ENCODE results near the gene CIROP.

Gene CIROP

GRCh38 chr14:23080474-23080873 is 24.3 kb downstream of the CIROP start:
- peak overlapping the region; percentile 72 for H3K27ac Mint-ChIP-seq
- H3K9me3 Mint-ChIP-seq = no peaks in the 10 kb centered on the region
- H3K36me3 Mint-ChIP-seq = peaks cover 26 to 41% of the 10 kb centered on the region in 2 donors

DNA sequence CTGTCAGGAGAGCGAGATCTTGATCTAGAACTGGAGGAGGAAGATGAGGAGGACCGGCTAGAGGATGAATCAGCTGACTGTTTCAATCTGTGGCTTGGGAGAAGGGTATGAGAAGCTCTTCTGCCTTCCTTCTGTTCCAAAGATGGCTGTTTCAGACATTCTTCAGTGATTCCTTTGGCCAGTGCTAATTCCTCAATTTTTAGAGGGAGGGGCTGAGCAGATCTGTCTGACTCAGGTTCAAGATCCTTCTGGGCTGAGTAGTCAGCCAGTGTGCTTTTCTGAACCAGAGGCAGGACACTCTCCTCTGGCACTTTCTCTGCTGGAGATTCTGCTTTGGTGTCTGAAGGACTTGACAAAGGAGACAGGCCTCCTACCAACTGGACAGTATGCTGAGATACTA is 25.1 kb downstream of the CIROP start:
- Mint-ChIP-seq H3K4me1 (peaks cover 14 to 15% of the 10 kb centered on the region in 2 donors), H3K9me3 (no peaks in the 10 kb centered on the region), H3K27ac (peak overlapping the region; percentile 73), H3K27me3 (no peaks in the 10 kb centered on the region), H3K36me3 (peaks cover 24 to 40% of the 10 kb centered on the region in 2 donors), H3K4me3 (no peak overlapping the region)
- ATAC-seq (replicated peaks) (no peak), DNase-seq (no peak)

More at GRCh38 chr14:23080474-23080873, 24.3 kb downstream of the CIROP start:
- no peak for ATAC-seq (replicated peaks)
- no peak for DNase-seq
- Mint-ChIP-seq H3K4me3 (no peak overlapping the region), H3K27me3 (no peaks in the 10 kb centered on the region), H3K4me1 (peaks cover 12 to 16% of the 10 kb centered on the region in 2 donors)

DNA sequence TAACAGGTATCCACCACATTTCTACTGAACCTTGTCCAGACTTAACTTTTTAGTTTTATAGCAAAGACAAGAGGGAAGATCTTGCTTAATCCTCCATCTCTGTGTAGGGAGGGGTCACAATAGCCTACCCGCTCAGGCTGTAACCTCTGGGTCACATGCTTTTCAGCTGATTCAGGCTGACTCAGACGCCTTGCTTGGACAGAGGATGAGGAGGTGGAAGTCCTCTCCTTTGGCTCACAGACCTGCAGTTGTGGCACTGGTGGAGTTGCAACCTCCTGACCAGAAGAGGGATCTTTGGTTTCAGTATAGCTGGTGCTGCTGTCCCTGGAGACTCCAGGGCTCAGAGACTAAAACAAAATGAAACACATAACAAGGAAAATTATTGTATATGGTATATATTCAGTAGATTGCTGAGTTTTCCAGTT is 26.1 kb downstream of the CIROP start:
- Mint-ChIP-seq H3K9me3 (no peaks in the 10 kb centered on the region), H3K4me3 (no peak overlapping the region), H3K36me3 (peaks cover 24 to 42% of the 10 kb centered on the region in 2 donors), H3K27me3 (no peaks in the 10 kb centered on the region), H3K27ac (peak overlapping the region; percentile 80), H3K4me1 (peaks cover 14 to 15% of the 10 kb centered on the region in 2 donors)
- peak; percentile 78 to 88 for ATAC-seq (replicated peaks)
- DNase-seq = no peak

GRCh38 chr14:23077962-23078361 is 26.8 kb downstream of the CIROP start:
- Mint-ChIP-seq H3K9me3 (no peaks in the 10 kb centered on the region), H3K4me3 (no peak overlapping the region), H3K36me3 (peaks cover 24 to 43% of the 10 kb centered on the region in 2 donors), H3K27ac (peak overlapping the region; percentile 22), H3K4me1 (peaks cover 14 to 15% of the 10 kb centered on the region in 2 donors), H3K27me3 (no peaks in the 10 kb centered on the region)
- ATAC-seq (replicated peaks) (no peak), DNase-seq (no peak)

- ATAC-seq (replicated peaks) = peak; percentile 54 to 60
- Mint-ChIP-seq H3K27ac (no peak overlapping the region), H3K4me3 (no peak overlapping the region), H3K4me1 (peaks cover 19 to 21% of the 10 kb centered on the region in 2 donors), H3K27me3 (no peaks in the 10 kb centered on the region), H3K9me3 (no peaks in the 10 kb centered on the region), H3K36me3 (peaks cover 28 to 52% of the 10 kb centered on the region in 2 donors)
- no peak for DNase-seq
Measured at GRCh38 chr14:23076785-23077408, 27.9 kb downstream of the CIROP start.

DNA sequence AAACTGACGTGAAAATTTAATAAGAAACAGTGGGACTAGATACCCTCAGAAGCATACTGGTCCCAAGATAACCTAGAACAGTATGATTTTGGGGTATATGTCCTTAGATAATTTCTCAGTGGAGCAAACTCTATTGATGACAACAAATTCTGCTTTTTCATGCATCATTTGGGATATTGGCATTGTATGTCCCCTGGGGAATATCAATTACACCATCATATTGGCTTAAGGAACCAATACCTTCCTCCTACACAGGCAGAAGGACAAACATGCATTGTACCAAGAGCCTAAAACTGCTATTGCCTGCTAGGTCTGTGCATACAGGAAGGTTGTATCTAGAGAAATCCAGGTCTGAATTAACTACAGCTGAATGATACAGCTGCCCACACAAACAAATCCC is 29.9 kb downstream of the CIROP start:
- ATAC-seq (replicated peaks) (no peak), DNase-seq (no peak)
- H3K27ac Mint-ChIP-seq = no peak overlapping the region
- H3K4me1 Mint-ChIP-seq = peaks cover 26 to 32% of the 10 kb centered on the region in 2 donors
- H3K4me3 Mint-ChIP-seq = no peak overlapping the region
- no peaks in the 10 kb centered on the region for H3K9me3 Mint-ChIP-seq
- no peaks in the 10 kb centered on the region for H3K27me3 Mint-ChIP-seq
- H3K36me3 Mint-ChIP-seq = peaks cover 23 to 50% of the 10 kb centered on the region in 2 donors

DNA sequence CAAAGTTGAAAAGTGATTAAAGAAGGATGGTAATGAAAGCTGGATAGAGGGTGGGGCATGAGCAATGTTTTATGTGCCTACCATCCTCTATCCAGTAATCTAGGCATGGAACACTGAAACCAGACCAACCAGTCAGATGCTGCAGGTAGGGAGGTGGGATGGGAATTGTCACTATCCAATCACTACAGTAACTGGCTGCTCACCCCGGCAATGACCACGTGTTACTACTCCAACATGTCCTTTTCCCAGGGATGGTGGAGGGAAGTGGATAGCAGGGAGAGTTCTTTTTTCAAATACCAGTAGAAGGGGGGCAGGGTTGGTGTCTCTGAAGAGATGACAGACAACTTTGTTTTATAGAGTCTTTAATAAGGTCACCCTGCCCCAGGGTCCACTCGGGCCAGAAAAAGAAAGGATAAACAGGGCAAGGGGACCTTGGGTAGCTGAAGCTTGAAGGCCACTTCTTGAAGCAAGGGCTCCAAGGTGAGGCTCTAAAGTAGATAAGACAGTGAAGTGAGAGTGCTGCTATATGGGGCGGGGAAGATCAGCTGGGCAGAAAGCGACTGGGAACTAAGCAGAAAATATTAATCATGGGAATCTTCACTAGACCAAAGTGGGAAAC is 32.8 kb downstream of the CIROP start:
- H3K4me3 Mint-ChIP-seq = peak overlapping the region; percentile 88 to 95
- no peaks in the 10 kb centered on the region for H3K27me3 Mint-ChIP-seq
- peaks cover 18 to 43% of the 10 kb centered on the region in 2 donors for H3K36me3 Mint-ChIP-seq
- ATAC-seq (replicated peaks) (no peak), DNase-seq (no peak)
- no peaks in the 10 kb centered on the region for H3K9me3 Mint-ChIP-seq
- H3K27ac Mint-ChIP-seq = peak overlapping the region; percentile 84
- H3K4me1 Mint-ChIP-seq = peaks cover 31 to 35% of the 10 kb centered on the region in 2 donors

- DNase-seq (peak; percentile 65), ATAC-seq (replicated peaks) (peak; percentile 93 to 95)
- Mint-ChIP-seq H3K27me3 (no peaks in the 10 kb centered on the region), H3K36me3 (peaks cover 23 to 49% of the 10 kb centered on the region in 2 donors), H3K4me1 (peaks cover 31 to 35% of the 10 kb centered on the region in 2 donors), H3K4me3 (peak overlapping the region; percentile 88 to 95), H3K27ac (peak overlapping the region; percentile 84), H3K9me3 (no peaks in the 10 kb centered on the region)
Measured at GRCh38 chr14:23071244-23071920, 33.4 kb downstream of the CIROP start.

GRCh38 chr14:23070262-23071129 is 34.3 kb downstream of the CIROP start:
- no peaks in the 10 kb centered on the region for H3K9me3 Mint-ChIP-seq
- H3K27ac Mint-ChIP-seq = peak overlapping the region; percentile 84
- H3K4me3 Mint-ChIP-seq = peak overlapping the region; percentile 88 to 95
- DNase-seq (no peak), ATAC-seq (replicated peaks) (no peak)
- peaks cover 28 to 54% of the 10 kb centered on the region in 2 donors for H3K36me3 Mint-ChIP-seq
- no peaks in the 10 kb centered on the region for H3K27me3 Mint-ChIP-seq
- peaks cover 34 to 35% of the 10 kb centered on the region in 2 donors for H3K4me1 Mint-ChIP-seq

DNA sequence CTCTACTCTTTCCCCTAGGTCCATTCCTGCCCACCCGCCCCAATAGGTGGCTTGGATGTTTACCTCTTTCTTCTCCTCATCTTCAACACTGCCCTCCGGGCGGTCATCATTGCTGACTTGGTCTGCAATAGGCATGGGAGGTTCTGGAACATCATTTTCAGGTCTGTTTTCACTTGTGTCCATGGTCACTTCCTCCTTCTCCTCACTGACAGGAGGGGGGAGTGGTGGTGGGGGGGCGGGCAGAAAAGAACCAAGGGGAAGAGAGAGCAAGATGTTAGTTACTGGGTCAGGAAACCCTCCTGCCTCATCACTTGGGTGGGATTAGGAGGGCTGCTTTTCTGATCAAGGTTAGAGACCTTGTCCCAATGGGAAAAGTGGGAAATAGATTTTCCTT is 35.4 kb downstream of the CIROP start:
- Mint-ChIP-seq H3K27ac (no peak overlapping the region), H3K36me3 (peaks cover 30 to 50% of the 10 kb centered on the region in 2 donors), H3K4me1 (peaks cover 32 to 35% of the 10 kb centered on the region in 2 donors), H3K9me3 (no peaks in the 10 kb centered on the region), H3K27me3 (no peaks in the 10 kb centered on the region), H3K4me3 (peak overlapping the region in 1 of 2 donors; percentile 12)
- ATAC-seq (replicated peaks) (peak in 1 of 2 donors; percentile 1), DNase-seq (no peak)

GRCh38 chr14:23068789-23069412 is 35.9 kb downstream of the CIROP start:
- Mint-ChIP-seq H3K9me3 (no peaks in the 10 kb centered on the region), H3K4me3 (peak overlapping the region; percentile 41 to 66), H3K27ac (peak overlapping the region; percentile 62), H3K36me3 (peaks cover 35 to 52% of the 10 kb centered on the region in 2 donors), H3K4me1 (peaks cover 32 to 35% of the 10 kb centered on the region in 2 donors), H3K27me3 (no peaks in the 10 kb centered on the region)
- DNase-seq (peak; percentile 67), ATAC-seq (replicated peaks) (peak; percentile 86 to 87)

- Mint-ChIP-seq H3K4me3 (peak overlapping the region; percentile 41 to 66), H3K27me3 (no peaks in the 10 kb centered on the region), H3K27ac (peak overlapping the region; percentile 62), H3K9me3 (no peaks in the 10 kb centered on the region), H3K4me1 (peaks cover 32 to 35% of the 10 kb centered on the region in 2 donors), H3K36me3 (peaks cover 40 to 58% of the 10 kb centered on the region in 2 donors)
- DNase-seq = no peak
- ATAC-seq (replicated peaks) = no peak
Measured at GRCh38 chr14:23067847-23068788, 36.7 kb downstream of the CIROP start.

All from stimulated activated naive B cell treated with anti-CD40 and anti-IgM and Interleukin-4, amounts not matched to agents 10 μg/mL and 1 μg/mL and 100 μg/mL, for 72 hours (primary cell).